ENCODE measurements around the gene CCDC74A.
"Not testable (repeated sequence)": the region's sequence is repeated elsewhere in the genome, so short reads cannot be mapped to it uniquely, and the experiment has no call there.

GRCh38 chr2:131486201-131486902 lies 41.3 kb upstream of the CCDC74A start:
- TF ChIP-seq CTCF (IDR thresholded peaks at IDR 0.05; ENCODE audit: low read depth, low read length); EZH2phosphoT487 (IDR thresholded peaks at IDR 0.05; ENCODE audit: low read depth): not testable (repeated sequence)
